A673 (cell line): Measurements from ENCODE around the gene PDC. TPM values are rescaled to one million over a fixed set of nuclear protein-coding genes. Genes with fewer than 3 reads are reported as not detected.

Experiments
- BruUV-seq: library from RNA; stranded (reverse); fragments of 400-500 nt; replicated peaks from 2 replicates; lab custom pipeline; 2021; lab: Mats Ljungman, UMichigan
- CTCF ChIA-PET: fragments of 300-600 bp; sonication (Branson Sonifier 250); formaldehyde crosslinking; loops from one replicate; lab custom pipeline; 2022; ENCODE audit warnings: antibody characterized with exemption; lab: Charles Lee
- POLR2A ChIA-PET: fragments of 300-600 bp; sonication (Branson Sonifier 250); formaldehyde crosslinking; loops from one replicate; lab custom pipeline; 2022; ENCODE audit warnings: antibody characterized with exemption; ENCODE audit not compliant: low non-redundant PET; lab: Charles Lee
- DNase-seq: peaks from one replicate; pipeline ENCODE4 v3.0.0-alpha.2; 2015; ENCODE audit warnings: low spot score
- H3K27ac ChIP-seq: fragments of 200-600 bp; sonication (generic); 2 replicates; pipeline ENCODE4 v1.5.1; 2016; ENCODE audit warnings: mixed run types, low read depth, mild to moderate bottlenecking, mixed read lengths, antibody characterized with exemption, low read length; ENCODE audit not compliant: poor library complexity, severe bottlenecking
- H3K27me3 ChIP-seq: fragments of 200-600 bp; sonication (generic); replicated peaks from 2 replicates; pipeline ENCODE4 v1.6.1; 2017; ENCODE audit warnings: mixed run types, low read depth, mild to moderate bottlenecking, mixed read lengths, antibody characterized with exemption, low read length; ENCODE audit not compliant: insufficient read depth, poor library complexity
- H3K36me3 ChIP-seq: fragments of 200-600 bp; sonication (generic); 2 replicates; pipeline ENCODE4 v1.6.1; 2016; ENCODE audit warnings: mixed run types, mild to moderate bottlenecking, mixed read lengths, antibody characterized with exemption, low read length; ENCODE audit not compliant: insufficient read depth, poor library complexity, severe bottlenecking
- H3K4me1 ChIP-seq: fragments of 200-600 bp; sonication (generic); 2 replicates; pipeline ENCODE4 v1.6.1; 2017; ENCODE audit warnings: mixed run types, mild to moderate bottlenecking, mixed read lengths, antibody characterized with exemption, low read length; ENCODE audit not compliant: insufficient read depth, poor library complexity, severe bottlenecking
- H3K4me3 ChIP-seq: fragments of 200-600 bp; sonication (generic); 2 replicates; pipeline ENCODE4 v1.5.1; 2016; ENCODE audit warnings: low read depth, mixed run types, mild to moderate bottlenecking, mixed read lengths, low read length; ENCODE audit not compliant: poor library complexity, severe bottlenecking
- H3K9me3 ChIP-seq: fragments of 200-600 bp; sonication (generic); 2 replicates; pipeline ENCODE4 v1.6.1; 2016; ENCODE audit warnings: mixed run types, low read depth, mild to moderate bottlenecking, mixed read lengths, antibody characterized with exemption, low read length; ENCODE audit not compliant: poor library complexity, severe bottlenecking
- CTCF ChIP-seq: fragments of 300-800, 200-600 bp; sonication (generic); conservative IDR thresholded peaks from 2 replicates; pipeline ENCODE4 v1.5.1; 2017; ENCODE audit warnings: low read depth, mild to moderate bottlenecking, antibody characterized with exemption, low read length, moderate library complexity, mixed read lengths
- EZH2 ChIP-seq: fragments of 200-600 bp; sonication (generic); IDR thresholded peaks from 2 replicates; pipeline ENCODE4 v1.6.1; 2017; ENCODE audit warnings: borderline replicate concordance, low read depth, mild to moderate bottlenecking, mixed read lengths, antibody characterized with exemption, low read length; ENCODE audit not compliant: poor library complexity, severe bottlenecking
- intact Hi-C: fragments of 100-400 bp; cut with micrococcal nuclease; formaldehyde crosslinking; loops from one replicate; pipeline ENCODE4 v1.10.0; 2022; ENCODE audit not compliant: unreplicated experiment
- total RNA-seq: library from RNA; stranded (reverse); gene quantifications from 2 replicates; pipeline ENCODE4 v1.2.3, GENCODE V29; 2021

PDC gene
- total RNA-seq, 1 experiment from 2014 or later, result not detected

DNA sequence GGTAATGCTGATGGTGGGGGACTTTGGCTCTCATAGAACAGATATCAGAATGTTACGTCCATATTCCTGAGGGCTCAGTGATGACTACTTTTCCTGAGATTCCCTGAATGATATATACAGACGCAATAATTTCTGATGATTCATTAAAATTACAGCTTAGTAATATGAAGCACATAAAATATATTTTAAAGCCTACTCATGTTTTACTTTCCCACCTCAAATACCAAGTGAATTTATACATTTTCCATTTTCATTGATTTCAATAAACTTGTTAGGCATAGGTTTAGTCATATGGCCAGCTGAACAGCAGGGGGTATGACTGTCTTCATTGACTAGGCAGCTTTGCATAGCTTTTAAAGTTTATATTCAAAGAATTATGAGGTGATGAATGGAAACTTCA, 26.2 kb upstream of the PDC start:
- ChIA-PET CTCF (interaction anchor here (1.0 kb wide), 1 partner anchor 499 kb away, joined by 3 read pairs; no protein-coding TSS in a partner anchor), POLR2A (no interaction called here)
- peak; percentile 49 for DNase-seq
- intact Hi-C loops, result no loop called here
- H3K9me3 ChIP-seq, result no peaks in the 10 kb centered on the region
- no peaks in the 10 kb centered on the region for H3K27me3 ChIP-seq
- H3K27ac ChIP-seq, result no peak overlapping the region
- no TSS peak for BruUV-seq
- TF ChIP-seq CTCF (no peak), EZH2 (no peak)
- H3K4me1 ChIP-seq, result peaks cover 11% of the 10 kb centered on the region
- no peak overlapping the region for H3K4me3 ChIP-seq
- no peaks in the 10 kb centered on the region for H3K36me3 ChIP-seq

GRCh38 chr1:186486061-186486460, 25.1 kb upstream of the PDC start:
- Histone ChIP-seq H3K27me3 (no peaks in the 10 kb centered on the region), H3K27ac (no peak overlapping the region), H3K4me3 (no peak overlapping the region), H3K36me3 (no peaks in the 10 kb centered on the region), H3K9me3 (no peaks in the 10 kb centered on the region), H3K4me1 (peaks cover 11% of the 10 kb centered on the region)
- no TSS peak for BruUV-seq
- CTCF ChIA-PET, result no interaction called here
- intact Hi-C loops, result no loop called here
- DNase-seq, result no peak
- TF ChIP-seq CTCF (no peak), EZH2 (no peak)
- POLR2A ChIA-PET, result no interaction called here

DNA sequence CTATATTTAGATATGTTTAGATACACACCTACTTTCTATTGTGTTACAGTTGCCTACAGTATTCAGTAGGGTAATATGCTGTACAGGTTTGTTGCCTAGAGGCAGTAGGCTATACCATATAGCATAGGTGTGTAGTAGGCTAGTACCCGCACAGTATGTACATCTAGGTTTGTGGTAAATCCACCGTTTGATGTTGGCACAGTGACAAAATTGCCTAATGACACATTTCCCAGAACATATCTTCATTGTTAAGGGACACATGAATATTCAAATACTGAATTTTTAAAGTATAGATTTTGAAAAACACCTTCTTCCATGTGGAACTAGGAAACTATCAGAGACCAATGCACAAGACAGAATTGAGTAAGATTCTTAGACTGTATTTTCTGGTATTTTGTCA, 22.6 kb upstream of the PDC start:
- ChIA-PET CTCF (no interaction called here), POLR2A (no interaction called here)
- Histone ChIP-seq H3K4me3 (no peak overlapping the region), H3K4me1 (peaks cover 11% of the 10 kb centered on the region), H3K27me3 (no peaks in the 10 kb centered on the region), H3K9me3 (no peaks in the 10 kb centered on the region), H3K36me3 (no peaks in the 10 kb centered on the region), H3K27ac (no peak overlapping the region)
- no TSS peak for BruUV-seq
- intact Hi-C loops, result loop anchor here (2.0 to 5.0 kb wide), 2 partner anchors 197 to 434 kb away; partner anchors contain the start of gene PTGS2
- DNase-seq, result no peak
- no peak for TF ChIP-seq CTCF
- TF ChIP-seq EZH2, result no peak
